ENCODE results near the gene EPHB6.

EPHB6 gene

DNA sequence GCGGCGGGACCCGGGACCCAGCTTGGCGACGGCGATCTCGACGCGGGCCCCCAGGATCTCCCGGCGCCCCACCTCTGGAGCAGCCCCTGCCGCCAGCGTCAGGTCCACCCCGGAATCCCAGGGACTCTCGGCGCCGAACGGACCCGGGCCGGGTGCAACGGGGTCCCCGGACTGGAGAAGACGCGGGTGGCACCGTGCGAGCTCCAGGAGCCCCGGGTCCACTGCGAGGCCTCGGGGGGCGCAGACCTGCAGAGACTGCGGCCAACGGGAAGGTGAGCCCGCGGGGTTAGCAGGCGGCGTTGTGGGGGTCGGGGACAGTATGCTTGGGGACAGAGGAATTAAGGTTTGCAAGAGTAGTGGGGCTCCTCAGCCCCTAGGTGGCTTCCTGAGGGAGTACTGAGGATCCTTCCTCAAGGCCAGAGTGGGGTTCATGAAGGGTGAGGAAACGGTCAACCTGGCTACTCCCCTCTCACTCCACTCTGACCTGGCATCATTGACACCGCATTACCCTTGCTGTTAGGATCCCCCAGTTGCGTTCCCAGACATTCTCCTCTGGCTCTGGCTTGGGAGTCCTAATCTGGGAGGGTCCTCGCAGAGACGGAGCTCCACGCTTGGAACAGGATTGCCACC lies 353 bp downstream of the EPHB6 start:
- H3K4me2 ChIP-seq (ENCODE audit: low read length), result peak overlapping the region; percentile 67

DNA sequence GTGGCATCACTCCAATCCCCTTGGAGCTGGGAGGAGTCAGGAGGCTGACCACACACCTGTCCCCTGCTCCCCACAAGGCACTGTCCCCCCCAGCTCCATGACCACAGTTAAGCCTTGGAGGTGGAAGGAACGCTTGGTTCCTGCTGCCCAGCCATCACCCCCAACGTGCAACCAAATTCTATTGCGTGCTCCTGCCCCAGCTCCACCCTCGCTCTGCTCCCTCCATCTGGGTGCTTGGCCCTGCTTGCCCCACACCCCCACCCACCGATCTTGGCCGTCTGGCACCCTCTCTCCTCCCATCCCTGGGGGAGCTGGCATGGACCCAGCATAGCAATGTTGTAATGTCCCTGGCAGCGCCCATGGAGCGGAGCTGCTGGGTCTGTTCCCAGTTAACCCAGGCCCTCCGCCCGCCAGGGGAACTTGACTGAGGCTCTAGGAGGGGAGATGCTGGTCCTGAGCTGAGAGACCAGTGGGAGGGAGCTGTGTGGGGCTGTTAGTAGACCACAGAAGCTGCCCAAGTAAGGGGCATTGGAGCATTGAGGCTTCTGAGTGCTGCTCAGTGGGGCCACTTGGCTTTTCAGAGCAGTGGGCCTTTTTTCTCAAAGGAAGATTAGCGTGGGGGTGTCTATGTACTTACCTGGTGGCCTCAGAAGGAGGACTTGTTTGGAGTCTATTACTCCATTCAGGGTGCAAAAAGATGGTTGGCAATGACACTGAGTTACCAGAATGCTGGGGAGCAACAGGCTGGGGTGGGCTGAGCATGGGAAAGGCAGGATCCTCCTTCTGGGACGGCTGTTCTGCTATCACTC lies 1.1 kb downstream of the EPHB6 start:
- Histone ChIP-seq H3K79me2 (ENCODE audit: insufficient read depth, low read length) (no peaks in the 10 kb centered on the region), H2AFZ (ENCODE audit: low read length) (no peak overlapping the region), H3K27me3 (ENCODE audit: insufficient read depth, low read length) (no peaks in the 10 kb centered on the region), H3K4me1 (ENCODE audit: insufficient read depth, low read length, severe bottlenecking) (peaks cover 7% of the 10 kb centered on the region), H3K9ac (ENCODE audit: low read length) (no peak overlapping the region), H4K20me1 (ENCODE audit: insufficient read depth, low read length) (no peaks in the 10 kb centered on the region), H3K27ac (ENCODE audit: low read depth, low read length, poor library complexity, severe bottlenecking) (no peak overlapping the region), H3K9me3 (ENCODE audit: low read length) (no peaks in the 10 kb centered on the region), H3K36me3 (ENCODE audit: insufficient read depth, low read length) (no peaks in the 10 kb centered on the region), H3K4me2 (ENCODE audit: low read length) (no peak overlapping the region), H3K9me2 (ENCODE audit: low read depth, low read length) (no peaks in the 10 kb centered on the region), H3K4me3 (ENCODE audit: low read depth, low read length, poor library complexity, severe bottlenecking) (no peak overlapping the region), H3F3A (ENCODE audit: insufficient read depth, low read length) (no peaks in the 10 kb centered on the region)
- TF ChIP-seq, protein P1, sequence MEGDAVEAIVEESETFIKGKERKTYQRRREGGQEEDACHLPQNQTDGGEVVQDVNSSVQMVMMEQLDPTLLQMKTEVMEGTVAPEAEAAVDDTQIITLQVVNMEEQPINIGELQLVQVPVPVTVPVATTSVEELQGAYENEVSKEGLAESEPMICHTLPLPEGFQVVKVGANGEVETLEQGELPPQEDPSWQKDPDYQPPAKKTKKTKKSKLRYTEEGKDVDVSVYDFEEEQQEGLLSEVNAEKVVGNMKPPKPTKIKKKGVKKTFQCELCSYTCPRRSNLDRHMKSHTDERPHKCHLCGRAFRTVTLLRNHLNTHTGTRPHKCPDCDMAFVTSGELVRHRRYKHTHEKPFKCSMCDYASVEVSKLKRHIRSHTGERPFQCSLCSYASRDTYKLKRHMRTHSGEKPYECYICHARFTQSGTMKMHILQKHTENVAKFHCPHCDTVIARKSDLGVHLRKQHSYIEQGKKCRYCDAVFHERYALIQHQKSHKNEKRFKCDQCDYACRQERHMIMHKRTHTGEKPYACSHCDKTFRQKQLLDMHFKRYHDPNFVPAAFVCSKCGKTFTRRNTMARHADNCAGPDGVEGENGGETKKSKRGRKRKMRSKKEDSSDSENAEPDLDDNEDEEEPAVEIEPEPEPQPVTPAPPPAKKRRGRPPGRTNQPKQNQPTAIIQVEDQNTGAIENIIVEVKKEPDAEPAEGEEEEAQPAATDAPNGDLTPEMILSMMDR (IDR thresholded peaks at IDR 0.05; ENCODE audit: low read length), result no peak
- TF ChIP-seq EZH2 (IDR thresholded peaks at IDR 0.05; ENCODE audit: borderline replicate concordance, low read length), result no peak

More for the DNA sequence above, 353 bp downstream of the EPHB6 start:
- TF ChIP-seq EZH2 (IDR thresholded peaks at IDR 0.05; ENCODE audit: borderline replicate concordance, low read length), result no peak
- TF ChIP-seq, protein P1 (IDR thresholded peaks at IDR 0.05; ENCODE audit: low read length), result no peak
- Histone ChIP-seq H3F3A (ENCODE audit: insufficient read depth, low read length) (no peaks in the 10 kb centered on the region), H3K27me3 (ENCODE audit: insufficient read depth, low read length) (no peaks in the 10 kb centered on the region), H3K4me1 (ENCODE audit: insufficient read depth, low read length, severe bottlenecking) (peaks cover 7% of the 10 kb centered on the region), H3K9me3 (ENCODE audit: low read length) (no peaks in the 10 kb centered on the region), H3K4me3 (ENCODE audit: low read depth, low read length, poor library complexity, severe bottlenecking) (peak overlapping the region; percentile 69), H3K9me2 (ENCODE audit: low read depth, low read length) (no peaks in the 10 kb centered on the region), H4K20me1 (ENCODE audit: insufficient read depth, low read length) (no peaks in the 10 kb centered on the region), H3K79me2 (ENCODE audit: insufficient read depth, low read length) (no peaks in the 10 kb centered on the region), H3K36me3 (ENCODE audit: insufficient read depth, low read length) (no peaks in the 10 kb centered on the region), H2AFZ (ENCODE audit: low read length) (no peak overlapping the region), H3K27ac (ENCODE audit: low read depth, low read length, poor library complexity, severe bottlenecking) (no peak overlapping the region), H3K9ac (ENCODE audit: low read length) (peak overlapping the region; percentile 41; the same call in 1 of the 2 replicates)

DNA sequence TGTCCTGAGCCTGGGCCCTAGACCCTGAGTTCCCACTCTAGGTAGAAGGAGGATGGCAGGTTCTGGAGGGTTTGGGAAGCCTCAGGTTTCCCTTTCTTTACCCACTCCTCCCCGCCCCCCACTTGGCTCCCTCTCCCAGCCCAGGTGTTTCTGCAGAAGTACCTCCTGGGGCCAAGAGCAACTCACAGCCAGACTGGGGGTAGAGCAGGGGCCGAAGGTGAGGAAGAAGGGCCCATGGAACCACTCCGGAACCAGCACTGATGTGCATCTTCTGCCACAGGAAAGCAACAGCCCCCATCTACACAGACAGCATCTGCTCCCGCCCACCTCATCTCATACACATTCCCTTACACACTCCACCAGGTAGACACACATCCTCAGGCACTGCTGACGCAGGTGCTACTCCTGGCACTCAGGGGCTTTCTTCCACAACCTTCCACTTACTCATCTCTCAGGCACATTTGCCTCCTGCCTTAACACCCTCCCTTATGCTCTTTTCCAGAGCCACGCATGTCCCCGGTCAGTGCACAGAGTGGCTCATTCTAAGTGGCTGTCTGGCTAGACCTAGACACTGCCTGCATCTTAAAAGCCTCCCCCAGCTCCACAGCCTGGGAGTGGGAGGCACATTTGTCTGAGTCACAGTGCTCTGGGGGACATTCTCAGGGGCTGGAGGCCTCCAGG lies 1.8 kb downstream of the EPHB6 start:
- no peak overlapping the region for H2AFZ ChIP-seq (ENCODE audit: low read length)
- H3F3A ChIP-seq (ENCODE audit: insufficient read depth, low read length), result no peaks in the 10 kb centered on the region
- H3K4me3 ChIP-seq (ENCODE audit: low read depth, low read length, poor library complexity, severe bottlenecking), result no peak overlapping the region
- H3K9ac ChIP-seq (ENCODE audit: low read length), result no peak overlapping the region
- no peaks in the 10 kb centered on the region for H3K36me3 ChIP-seq (ENCODE audit: insufficient read depth, low read length)
- H4K20me1 ChIP-seq (ENCODE audit: insufficient read depth, low read length), result no peaks in the 10 kb centered on the region
- no peaks in the 10 kb centered on the region; the same call in 1 of the 2 replicates for H3K27me3 ChIP-seq (ENCODE audit: insufficient read depth, low read length)
- H3K4me2 ChIP-seq (ENCODE audit: low read length), result no peak overlapping the region
- no peaks in the 10 kb centered on the region for H3K79me2 ChIP-seq (ENCODE audit: insufficient read depth, low read length)
- H3K4me1 ChIP-seq (ENCODE audit: insufficient read depth, low read length, severe bottlenecking), result peaks cover 7% of the 10 kb centered on the region
- no peaks in the 10 kb centered on the region for H3K9me3 ChIP-seq (ENCODE audit: low read length)
- H3K9me2 ChIP-seq (ENCODE audit: low read depth, low read length), result no peaks in the 10 kb centered on the region
- TF ChIP-seq EZH2 (IDR thresholded peaks at IDR 0.05; ENCODE audit: borderline replicate concordance, low read length), result no peak
- TF ChIP-seq, protein P1 (IDR thresholded peaks at IDR 0.05; ENCODE audit: low read length), result no peak
- H3K27ac ChIP-seq (ENCODE audit: low read depth, low read length, poor library complexity, severe bottlenecking), result no peak overlapping the region

All from OCI-LY1 (cell line).